Upper lobe of left lung (tissue), 4 donors: ENCODE measurements around the gene PAPLN.

Experiments
- CTCF ChIP-seq, 6 experiments: fragments of 450-650 bp in 4 of 6; fragments of 200-600 bp in 2 of 6; sonication (generic) in 2 of 6; IDR thresholded peaks; one replicate each; pipeline ENCODE4 v1.5.1; 2016 to 2019; ENCODE audit warnings: antibody characterized with exemption in 6 of 6
- EP300 ChIP-seq, 4 donors: sonication (generic); formaldehyde crosslinking; IDR thresholded peaks; one replicate each; pipeline ENCODE4 v1.5.1; 2017; ENCODE audit warnings: antibody characterized with exemption in 4 of 4, control low read depth in 2 of 4
- POLR2A ChIP-seq, 4 donors: fragments of 450-650 bp; IDR thresholded peaks; one replicate each; pipeline ENCODE4 v1.5.1; 2016 to 2017; ENCODE audit warnings: antibody characterized with exemption in 4 of 4, mild to moderate bottlenecking in 2 of 4

GRCh38 chr14:73260574-73260973 lies 23.3 kb downstream of the PAPLN start:
- TF ChIP-seq POLR2A (IDR thresholded peaks at IDR 0.05) (no peak), CTCF (IDR thresholded peaks at IDR 0.05) (no peak), EP300 (IDR thresholded peaks at IDR 0.05) (no peak)
